Measurements from ENCODE around the gene CPED1.

CPED1 gene

DNA sequence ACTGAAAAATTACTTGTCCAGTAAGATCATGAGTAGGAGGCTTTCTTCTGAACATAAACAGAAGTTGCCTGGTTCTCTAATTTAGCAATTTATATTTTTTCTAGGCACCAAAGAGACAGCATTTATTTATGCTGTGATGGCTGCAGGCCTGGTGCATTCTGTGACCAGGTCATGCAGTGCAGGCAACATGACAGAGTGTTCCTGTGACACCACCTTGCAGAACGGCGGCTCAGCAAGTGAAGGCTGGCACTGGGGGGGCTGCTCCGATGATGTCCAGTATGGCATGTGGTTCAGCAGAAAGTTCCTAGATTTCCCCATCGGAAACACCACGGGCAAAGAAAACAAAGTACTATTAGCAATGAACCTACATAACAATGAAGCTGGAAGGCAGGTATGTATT is 343.1 kb downstream of the CPED1 start:
- no peak for DNase-seq

DNA sequence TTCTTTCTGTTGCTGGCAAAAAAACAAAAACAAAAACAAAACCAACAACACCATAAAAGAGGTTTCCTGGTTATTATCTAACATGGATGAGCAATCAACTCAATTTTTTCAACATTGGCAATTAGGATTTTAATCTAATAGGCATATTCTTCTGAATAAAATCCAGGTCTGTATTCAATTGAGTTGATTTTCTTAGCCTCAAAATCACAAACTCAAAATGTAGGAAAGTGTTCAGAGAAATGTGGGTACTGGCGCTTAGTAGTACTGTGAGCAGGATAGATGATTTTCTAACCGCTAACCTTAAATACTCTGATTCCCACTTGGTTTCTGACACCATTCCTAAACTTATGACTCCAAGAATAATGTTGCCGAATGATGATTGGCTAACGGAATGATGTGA is 345.9 kb downstream of the CPED1 start:
- no peak for DNase-seq

DNA sequence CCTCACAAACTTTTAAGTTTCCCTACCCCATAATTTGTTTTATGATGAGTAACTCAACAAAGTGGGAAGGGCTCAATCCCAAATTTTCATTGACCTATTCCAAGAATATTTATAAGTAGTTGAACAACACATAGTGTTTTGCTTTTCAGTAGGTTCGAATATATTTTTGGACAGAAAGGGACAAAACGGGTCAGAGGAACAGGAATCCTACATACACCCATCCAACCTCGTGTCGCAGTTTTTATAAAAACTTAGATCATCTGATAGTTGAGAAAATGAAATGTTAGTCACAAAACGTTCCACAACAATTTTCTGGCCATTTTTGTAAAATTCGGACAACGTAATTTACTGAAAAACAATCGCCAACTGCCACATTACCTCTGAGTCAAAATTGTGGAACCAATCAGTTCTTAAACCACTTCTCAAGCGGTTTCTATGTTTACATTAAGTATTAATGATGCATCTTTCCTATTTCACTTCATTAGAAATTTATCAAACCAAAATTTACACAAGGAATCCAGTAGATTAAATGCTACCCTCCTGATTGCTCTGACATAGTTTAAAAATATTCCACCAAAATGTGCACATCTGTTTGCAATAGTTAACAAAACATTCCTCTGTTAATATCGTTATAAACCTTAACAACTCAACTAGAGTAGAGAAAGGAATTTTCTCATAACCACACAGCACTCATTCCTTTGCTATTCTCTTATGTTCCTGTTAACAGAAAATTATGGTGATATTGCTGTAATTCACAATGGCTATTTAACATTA is 346.6 kb downstream of the CPED1 start:
- no peak for DNase-seq

DNA sequence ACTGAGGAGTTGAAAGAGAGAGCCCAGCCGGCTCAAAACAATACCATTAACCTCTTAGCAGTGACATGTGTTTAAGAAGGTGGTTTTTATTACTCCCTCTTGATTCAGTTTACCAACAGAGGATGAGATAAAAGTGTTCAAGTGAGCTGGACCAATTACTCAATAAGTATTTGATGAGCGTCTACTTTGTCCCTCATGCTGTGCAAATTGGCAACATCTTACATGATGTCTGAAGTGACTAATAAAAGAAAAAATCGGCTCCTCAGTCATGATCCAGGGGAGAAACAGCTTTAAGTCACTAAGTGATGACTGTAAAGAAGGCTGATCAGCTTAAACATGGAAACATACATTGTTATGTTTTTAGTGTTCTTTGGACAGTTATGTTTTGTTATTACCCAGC is 348.1 kb downstream of the CPED1 start:
- DNase-seq, result no peak

DNA sequence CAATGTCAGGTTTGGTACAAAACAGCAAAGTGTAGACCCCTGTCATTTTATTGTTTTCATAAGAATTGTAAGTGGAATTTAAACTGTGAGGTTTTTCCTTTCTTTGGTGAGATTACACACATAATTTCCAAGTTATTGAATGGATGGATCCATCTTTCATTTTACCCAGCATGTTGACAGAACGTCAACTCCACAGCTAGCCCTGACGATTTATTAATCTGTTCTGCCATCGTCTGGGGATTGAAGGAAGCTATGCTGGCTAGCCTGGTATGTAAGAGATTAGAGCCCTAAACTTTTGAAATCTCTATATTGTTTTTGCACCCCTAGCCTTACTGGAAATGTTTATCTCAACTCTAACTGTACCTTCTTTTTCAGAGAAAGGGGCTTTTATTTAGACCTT is 348.9 kb downstream of the CPED1 start:
- no peak for DNase-seq

DNA sequence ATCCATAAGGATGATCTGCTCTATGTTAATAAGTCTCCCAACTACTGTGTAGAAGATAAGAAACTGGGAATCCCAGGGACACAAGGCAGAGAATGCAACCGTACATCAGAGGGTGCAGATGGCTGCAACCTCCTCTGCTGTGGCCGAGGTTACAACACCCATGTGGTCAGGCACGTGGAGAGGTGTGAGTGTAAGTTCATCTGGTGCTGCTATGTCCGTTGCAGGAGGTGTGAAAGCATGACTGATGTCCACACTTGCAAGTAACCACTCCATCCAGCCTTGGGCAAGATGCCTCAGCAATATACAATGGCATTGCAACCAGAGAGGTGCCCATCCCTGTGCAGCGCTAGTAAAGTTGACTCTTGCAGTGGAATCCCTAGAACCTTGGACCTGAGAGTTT is 350.6 kb downstream of the CPED1 start:
- no peak for DNase-seq

DNA sequence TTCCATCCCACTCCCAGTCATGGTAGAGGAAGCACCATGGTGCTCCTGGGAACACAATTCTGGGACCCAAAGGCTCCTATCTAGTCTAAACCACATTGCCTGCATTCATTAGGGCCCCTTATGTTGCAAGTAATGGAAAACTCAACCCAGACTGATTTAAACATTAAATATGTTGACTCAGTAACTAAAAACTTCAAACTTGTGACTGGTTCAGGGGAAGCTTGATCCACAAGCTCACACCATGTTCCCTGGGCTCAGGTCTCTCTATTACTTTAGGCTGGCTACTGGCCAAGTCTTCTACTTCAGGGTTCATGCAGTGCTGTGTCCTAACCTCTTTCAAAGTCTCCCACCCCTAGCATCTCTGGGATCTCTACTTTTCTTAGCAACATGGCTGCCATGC is 353.4 kb downstream of the CPED1 start:
- DNase-seq, result no peak

DNA sequence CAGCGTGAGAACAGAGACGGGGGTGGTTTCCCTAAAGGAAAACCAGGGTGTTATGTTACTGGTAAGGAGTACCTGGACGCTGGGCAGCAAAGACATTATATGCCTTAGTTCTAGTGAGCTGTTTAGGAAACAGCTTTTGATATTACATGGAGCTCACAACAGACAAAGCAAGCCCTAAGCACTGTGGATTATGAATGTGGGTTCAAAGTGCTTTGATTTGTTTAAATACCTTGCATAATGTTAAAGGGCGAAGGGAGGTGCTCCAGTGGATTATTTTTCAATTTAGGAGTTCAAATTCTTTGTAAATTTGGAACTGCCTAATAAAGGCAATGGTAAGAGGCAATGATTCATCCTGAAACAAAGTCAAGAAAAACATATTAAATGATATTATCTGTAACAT is 354.1 kb downstream of the CPED1 start:
- DNase-seq, result no peak

DNA sequence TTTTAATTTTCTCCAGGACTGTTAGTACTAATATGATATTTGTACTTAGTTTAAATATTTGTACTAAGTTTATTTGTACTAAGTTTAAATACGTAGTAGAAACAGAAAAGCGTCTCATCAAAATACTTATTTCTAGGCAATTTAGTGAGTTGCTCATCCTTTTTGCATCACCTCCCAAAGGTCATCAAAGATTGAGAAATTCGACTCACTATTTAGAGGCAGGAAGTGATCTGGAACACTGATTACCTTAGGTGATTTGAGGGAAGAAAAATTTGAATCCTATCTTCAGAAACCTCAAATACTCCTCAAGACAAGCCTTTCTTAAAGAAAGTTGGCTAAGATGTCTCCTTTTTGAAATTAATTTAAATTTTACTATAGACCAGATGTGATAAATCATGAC is 354.8 kb downstream of the CPED1 start:
- no peak for DNase-seq

DNA sequence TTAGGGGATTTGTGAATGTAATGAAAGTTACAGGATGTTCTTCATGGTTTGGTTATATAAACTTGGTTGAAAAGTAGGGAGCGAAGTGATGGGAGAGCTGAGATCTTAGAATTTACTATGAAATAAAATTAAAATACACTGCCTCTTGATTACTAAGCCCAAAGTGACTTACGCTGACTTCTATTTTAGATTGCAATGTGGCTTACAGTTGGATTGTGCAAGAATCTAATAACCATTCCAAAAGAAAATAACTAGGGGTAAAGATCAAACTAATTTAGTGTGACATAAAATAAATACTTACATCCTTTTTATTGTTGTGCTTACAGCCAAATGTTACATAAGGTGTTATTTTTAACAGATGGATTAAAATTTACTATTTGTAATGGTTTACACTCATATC is 355.6 kb downstream of the CPED1 start:
- no peak for DNase-seq

DNA sequence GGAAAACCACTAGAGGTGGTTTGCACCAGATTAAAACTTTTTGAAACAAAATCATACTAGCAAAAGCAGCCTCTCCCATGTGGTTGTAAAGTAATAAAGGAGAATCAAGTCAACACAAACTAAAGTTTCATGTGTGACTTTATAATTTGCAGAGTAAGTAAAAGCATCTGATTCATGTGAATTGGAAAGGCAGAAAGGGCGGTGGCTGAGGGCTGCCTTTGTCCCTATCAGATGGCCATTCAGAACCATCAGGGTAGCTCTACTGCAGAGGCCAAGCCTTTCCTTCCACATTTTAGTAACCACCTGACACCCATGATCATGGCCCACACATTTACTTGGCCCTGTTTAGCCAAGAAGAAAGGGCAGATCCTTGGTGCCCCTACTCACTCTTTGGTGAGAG is 356.0 kb downstream of the CPED1 start:
- no peak for DNase-seq
